T-helper 1 cell treated with Interleukin-12 subunit alpha and Interleukin-12 subunit beta and Interleukin-4 antibody, amounts not matched to agents 30 ng/mL and 1 ng/mL, for 36 hours (primary cell): ENCODE measurements around the gene CTDNEP1. TPM values are rescaled to one million over a fixed set of nuclear protein-coding genes. Genes with fewer than 3 reads are reported as not detected.

ENCODE experiments used
- intact Hi-C: fragments of 100-400 bp; cut with micrococcal nuclease; formaldehyde crosslinking; loops from one replicate; pipeline ENCODE4 v1.15.1; 2024
- total RNA-seq: library from RNA; stranded (reverse); gene quantifications from 2 replicates; pipeline ENCODE4 v1.2.3, GENCODE V29; 2022

The CTDNEP1 gene
- total RNA-seq, 1 donor from 2014 or later, result 167 TPM

DNA sequence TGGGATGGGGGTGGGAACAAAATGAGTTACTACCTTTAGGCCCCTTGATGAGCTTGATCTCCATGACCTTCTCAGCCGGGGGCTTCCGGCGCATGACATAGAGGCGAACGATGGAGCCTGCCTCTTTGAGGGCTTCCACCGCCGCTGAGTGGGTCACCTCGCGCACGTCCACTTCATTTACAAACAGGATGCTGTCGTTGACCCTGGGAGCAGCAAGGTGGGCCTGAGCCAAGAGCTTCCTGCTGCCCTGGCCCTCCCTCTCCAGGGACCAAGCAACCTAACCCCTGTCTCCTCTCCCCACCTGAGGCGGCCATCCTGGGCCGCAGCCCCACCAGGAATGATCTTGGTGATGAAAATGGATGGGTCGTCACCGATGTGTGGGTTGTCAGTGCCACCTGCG lies 48.1 kb downstream of the CTDNEP1 start:
- intact Hi-C loops, result no loop called here

DNA sequence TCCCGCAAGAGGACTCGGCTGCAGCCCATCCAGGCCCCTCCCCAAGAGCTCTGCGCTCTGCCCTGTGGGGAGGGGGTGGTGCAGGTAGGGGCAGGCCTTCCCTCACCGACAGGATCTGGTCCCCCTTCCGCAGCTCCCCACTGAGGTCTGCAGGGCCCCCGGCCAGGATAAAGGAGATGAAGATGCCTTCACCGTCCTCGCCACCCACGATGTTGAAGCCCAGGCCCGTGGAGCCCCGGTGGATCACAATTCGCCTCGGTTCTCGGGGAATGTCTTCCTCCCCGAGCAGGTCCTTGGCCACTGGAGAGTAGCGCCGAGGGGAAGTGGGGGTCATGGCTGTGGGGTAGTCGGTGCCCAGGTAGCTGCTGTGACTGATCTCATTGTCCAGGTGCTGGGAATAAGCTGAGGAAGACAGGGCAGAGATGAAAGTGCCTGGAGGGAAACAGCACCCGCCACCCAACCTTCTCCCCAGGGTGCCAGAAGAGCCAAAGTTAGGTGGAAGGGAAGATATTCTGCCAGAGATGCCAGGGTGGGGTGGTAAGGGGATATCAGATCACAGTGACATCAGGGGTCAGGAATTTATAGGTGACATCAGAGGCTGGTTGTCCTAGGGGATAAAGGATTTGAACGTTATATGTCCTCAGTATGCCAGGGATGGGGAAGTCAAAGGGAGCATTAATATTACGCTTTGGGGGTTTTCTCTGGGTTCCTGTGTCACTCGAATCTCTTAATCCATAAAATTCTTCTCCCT lies 54.7 kb downstream of the CTDNEP1 start:
- intact Hi-C loops, result no loop called here

DNA sequence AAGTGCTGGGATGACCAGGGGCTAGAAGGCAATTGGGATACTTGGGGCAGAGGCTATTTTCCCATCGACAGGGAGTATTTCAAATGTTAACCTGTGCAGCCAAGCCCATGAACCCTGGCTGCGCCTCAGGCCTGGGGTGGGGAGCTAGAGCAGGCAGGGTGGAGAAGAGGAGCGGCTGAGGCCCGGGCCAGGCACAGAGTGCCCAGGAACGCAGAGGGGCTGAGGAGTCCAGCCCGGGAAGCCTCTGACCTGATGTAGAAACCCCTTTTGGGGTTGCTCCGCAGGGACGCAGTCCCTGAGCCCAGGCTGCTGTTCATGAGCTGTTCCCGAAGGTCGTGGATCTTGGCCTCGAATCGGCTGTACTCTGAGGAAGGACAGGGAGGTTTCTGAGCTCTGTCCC lies 55.6 kb downstream of the CTDNEP1 start:
- intact Hi-C loops, result no loop called here

Other genes with a start within 250 kb of the CTDNEP1 start
- 220 and 236 TPM in 2 replicates for gene RNASEK, start 239.1 kb downstream of the CTDNEP1 start, total RNA-seq
- 2.2 and 2.5 TPM in 2 replicates for gene BCL6B, start 228.7 kb downstream of the CTDNEP1 start, total RNA-seq
- 26.1 and 31.2 TPM in 2 replicates for gene SLC16A13, start 215.7 kb downstream of the CTDNEP1 start, total RNA-seq
- gene SLC16A11, start 207.6 kb downstream of the CTDNEP1 start, total RNA-seq, result 0.15 and 0.47 TPM in 2 replicates
- gene CLEC10A, start 171.5 kb downstream of the CTDNEP1 start, total RNA-seq, result not detected in 2 replicates
- not detected in 2 replicates for gene ASGR2, start 136.9 kb downstream of the CTDNEP1 start, total RNA-seq
- 1.5 and 2.5 TPM in 2 replicates for gene ASGR1, start 72.4 kb downstream of the CTDNEP1 start, total RNA-seq
- 16.1 and 18.5 TPM in 2 replicates for gene DLG4, start 31.9 kb downstream of the CTDNEP1 start, total RNA-seq
- gene ACADVL, start 31.8 kb downstream of the CTDNEP1 start, total RNA-seq, result 479 and 485 TPM in 2 replicates
- 46.8 and 46.9 TPM in 2 replicates for gene DVL2, start 17.2 kb downstream of the CTDNEP1 start, total RNA-seq
- gene PHF23, start 12.3 kb downstream of the CTDNEP1 start, total RNA-seq, result 61.5 and 67.3 TPM in 2 replicates
- 287 and 288 TPM in 2 replicates for gene GABARAP, start 9.3 kb downstream of the CTDNEP1 start, total RNA-seq
- 45.0 and 50.6 TPM in 2 replicates for gene ELP5, start 481 bp upstream of the CTDNEP1 start, total RNA-seq
- 0.12 and 0.49 TPM in 2 replicates for gene CLDN7, start 10.7 kb upstream of the CTDNEP1 start, total RNA-seq
- 0.12 TPM in 1 of 2 replicates, not detected in the other for gene SLC2A4, start 30.0 kb upstream of the CTDNEP1 start, total RNA-seq
- gene YBX2, start 42.9 kb upstream of the CTDNEP1 start, total RNA-seq, result 0.39 and 0.63 TPM in 2 replicates
- gene EIF5A, start 55.9 kb upstream of the CTDNEP1 start, total RNA-seq, result 697 and 698 TPM in 2 replicates
- 88.7 and 90.6 TPM in 2 replicates for gene GPS2, start 63.6 kb upstream of the CTDNEP1 start, total RNA-seq
- 37.2 and 37.7 TPM in 2 replicates for gene NEURL4, start 77.6 kb upstream of the CTDNEP1 start, total RNA-seq
- gene ACAP1, start 84.8 kb upstream of the CTDNEP1 start, total RNA-seq, result 693 and 701 TPM in 2 replicates
- 10.2 and 10.3 TPM in 2 replicates for gene KCTD11, start 100.4 kb upstream of the CTDNEP1 start, total RNA-seq
- gene TMEM95, start 103.4 kb upstream of the CTDNEP1 start, total RNA-seq, result 0.17 TPM in 1 of 2 replicates, not detected in the other
- 1.1 and 1.4 TPM in 2 replicates for gene TNK1, start 129.4 kb upstream of the CTDNEP1 start, total RNA-seq
- 127 and 139 TPM in 2 replicates for gene PLSCR3, start 142.8 kb upstream of the CTDNEP1 start, total RNA-seq
- gene TMEM256, start 152.4 kb upstream of the CTDNEP1 start, total RNA-seq, result 51.6 and 53.9 TPM in 2 replicates
- gene NLGN2, start 156.1 kb upstream of the CTDNEP1 start, total RNA-seq, result 1.5 and 2.1 TPM in 2 replicates
- gene SPEM1, start 168.6 kb upstream of the CTDNEP1 start, total RNA-seq, result 0.22 TPM in 1 of 2 replicates, not detected in the other
- not detected in 2 replicates for gene SPEM2, start 173.9 kb upstream of the CTDNEP1 start, total RNA-seq
- gene SPEM3, start 177.1 kb upstream of the CTDNEP1 start, total RNA-seq, result not detected in 2 replicates
- 16.0 and 16.3 TPM in 2 replicates for gene TMEM102, start 183.7 kb upstream of the CTDNEP1 start, total RNA-seq
- 15.0 and 15.4 TPM in 2 replicates for gene FGF11, start 187.8 kb upstream of the CTDNEP1 start, total RNA-seq
- gene CHRNB1, start 193.3 kb upstream of the CTDNEP1 start, total RNA-seq, result 12.5 and 15.4 TPM in 2 replicates
- 25.2 and 26.5 TPM in 2 replicates for gene ZBTB4, start 227.9 kb upstream of the CTDNEP1 start, total RNA-seq
- not detected in 2 replicates for gene SLC35G6, start 229.7 kb upstream of the CTDNEP1 start, total RNA-seq
- 208 and 222 TPM in 2 replicates for gene POLR2A, start 232.6 kb upstream of the CTDNEP1 start, total RNA-seq